Neutrophil (primary cell): ENCODE measurements around the gene SERPINC1.

Source experiments
- H3K27ac ChIP-seq: fragments of 200-600 bp; sonication (generic); 2 replicates; pipeline ENCODE4 v1.5.1; 2016; ENCODE audit warnings: mild to moderate bottlenecking, moderate library complexity
- H3K27me3 ChIP-seq: fragments of 200-600 bp; sonication (generic); 2 replicates; pipeline ENCODE4 v1.6.0; 2016; ENCODE audit warnings: mild to moderate bottlenecking
- H3K36me3 ChIP-seq: fragments of 200-600 bp; sonication (generic); 2 replicates; pipeline ENCODE4 v1.5.1; 2017
- H3K4me1 ChIP-seq, 2 experiments: fragments of 200-600 bp in 1 of 2; sonication (generic) in 1 of 2; 1 replicate in 1 of 2; 2 replicates in 1 of 2; pipeline versions ENCODE4 v1.5.1 to v1.6.1; 2013 to 2016; ENCODE audit warnings: low read depth in 1 of 2, low read length in 1 of 2, mild to moderate bottlenecking in 1 of 2, moderate library complexity in 1 of 2; ENCODE audit not compliant: control insufficient read depth in 1 of 2, insufficient read depth in 1 of 2
- H3K4me3 ChIP-seq, 2 experiments: fragments of 200-600 bp in 1 of 2; sonication (generic) in 1 of 2; 1 replicate in 1 of 2; 2 replicates in 1 of 2; pipeline ENCODE4 v1.5.1; 2013 to 2016; ENCODE audit warnings: low read depth in 1 of 2, low read length in 1 of 2, mild to moderate bottlenecking in 1 of 2, moderate library complexity in 1 of 2
- H3K9me3 ChIP-seq: fragments of 200-600 bp; sonication (generic); 2 replicates; pipeline ENCODE4 v1.5.1; 2016
- TF ChIP-seq, protein P1 (sequence below): fragments of 200-600 bp; sonication (generic); IDR thresholded peaks from 2 replicates; pipeline ENCODE4 v1.5.1; 2016; ENCODE audit warnings: antibody characterized with exemption

Gene SERPINC1

DNA sequence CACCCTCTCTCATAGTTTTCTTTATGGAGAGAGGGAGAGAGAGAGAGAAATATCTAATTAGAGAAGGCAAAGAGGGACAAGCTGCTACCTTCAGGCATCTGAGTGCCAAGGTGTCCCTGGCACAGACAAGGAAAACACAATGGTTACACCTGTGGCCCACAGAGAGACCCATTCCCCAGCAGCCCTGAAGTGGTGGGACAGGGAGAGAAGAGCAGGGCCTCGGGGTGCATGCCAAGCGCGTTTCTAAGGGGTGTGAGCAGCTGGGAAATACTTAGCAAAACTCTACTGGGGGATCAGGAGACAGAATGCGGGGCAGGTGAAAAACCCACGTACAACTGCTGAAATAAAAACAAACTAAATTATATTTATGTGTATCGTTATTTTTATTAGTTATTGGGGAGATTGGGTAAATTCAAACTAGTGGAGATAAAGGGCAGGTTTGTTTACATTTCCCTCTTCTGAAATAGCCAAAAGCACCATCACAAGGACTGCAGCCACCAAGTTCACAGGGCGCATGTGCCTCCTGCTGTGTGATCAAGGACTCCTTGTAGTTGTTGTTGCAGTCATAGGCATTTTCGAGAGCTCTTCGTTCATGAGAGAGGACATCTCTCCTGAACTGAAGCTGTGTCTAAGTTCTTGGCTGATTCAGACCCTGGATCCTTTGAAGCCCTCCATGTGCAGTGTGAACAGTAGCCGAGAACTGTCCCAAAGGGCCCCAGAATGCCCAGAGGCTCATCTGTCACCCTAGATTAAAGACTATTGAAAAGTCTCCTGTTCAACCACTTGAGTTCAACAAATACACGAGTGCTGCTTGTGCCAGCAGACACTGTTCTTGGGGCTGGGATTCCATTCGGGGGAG is 737 bp upstream of the SERPINC1 start:
- TF ChIP-seq, protein P1, sequence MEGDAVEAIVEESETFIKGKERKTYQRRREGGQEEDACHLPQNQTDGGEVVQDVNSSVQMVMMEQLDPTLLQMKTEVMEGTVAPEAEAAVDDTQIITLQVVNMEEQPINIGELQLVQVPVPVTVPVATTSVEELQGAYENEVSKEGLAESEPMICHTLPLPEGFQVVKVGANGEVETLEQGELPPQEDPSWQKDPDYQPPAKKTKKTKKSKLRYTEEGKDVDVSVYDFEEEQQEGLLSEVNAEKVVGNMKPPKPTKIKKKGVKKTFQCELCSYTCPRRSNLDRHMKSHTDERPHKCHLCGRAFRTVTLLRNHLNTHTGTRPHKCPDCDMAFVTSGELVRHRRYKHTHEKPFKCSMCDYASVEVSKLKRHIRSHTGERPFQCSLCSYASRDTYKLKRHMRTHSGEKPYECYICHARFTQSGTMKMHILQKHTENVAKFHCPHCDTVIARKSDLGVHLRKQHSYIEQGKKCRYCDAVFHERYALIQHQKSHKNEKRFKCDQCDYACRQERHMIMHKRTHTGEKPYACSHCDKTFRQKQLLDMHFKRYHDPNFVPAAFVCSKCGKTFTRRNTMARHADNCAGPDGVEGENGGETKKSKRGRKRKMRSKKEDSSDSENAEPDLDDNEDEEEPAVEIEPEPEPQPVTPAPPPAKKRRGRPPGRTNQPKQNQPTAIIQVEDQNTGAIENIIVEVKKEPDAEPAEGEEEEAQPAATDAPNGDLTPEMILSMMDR: no peak
- Histone ChIP-seq H3K9me3 (no peaks in the 10 kb centered on the region), H3K27me3 (no peaks in the 10 kb centered on the region), H3K36me3 (no peaks in the 10 kb centered on the region), H3K4me3 (no peak overlapping the region), H3K4me1 (no peaks in the 10 kb centered on the region), H3K27ac (no peak overlapping the region)

GRCh38 chr1:173916667-173917066 is 460 bp downstream of the SERPINC1 start:
- H3K27me3 ChIP-seq: no peaks in the 10 kb centered on the region
- H3K4me3 ChIP-seq: no peak overlapping the region
- no peaks in the 10 kb centered on the region for H3K36me3 ChIP-seq
- no peaks in the 10 kb centered on the region for H3K4me1 ChIP-seq
- H3K27ac ChIP-seq: no peak overlapping the region
- H3K9me3 ChIP-seq: no peaks in the 10 kb centered on the region
- TF ChIP-seq, protein P1: no peak

DNA sequence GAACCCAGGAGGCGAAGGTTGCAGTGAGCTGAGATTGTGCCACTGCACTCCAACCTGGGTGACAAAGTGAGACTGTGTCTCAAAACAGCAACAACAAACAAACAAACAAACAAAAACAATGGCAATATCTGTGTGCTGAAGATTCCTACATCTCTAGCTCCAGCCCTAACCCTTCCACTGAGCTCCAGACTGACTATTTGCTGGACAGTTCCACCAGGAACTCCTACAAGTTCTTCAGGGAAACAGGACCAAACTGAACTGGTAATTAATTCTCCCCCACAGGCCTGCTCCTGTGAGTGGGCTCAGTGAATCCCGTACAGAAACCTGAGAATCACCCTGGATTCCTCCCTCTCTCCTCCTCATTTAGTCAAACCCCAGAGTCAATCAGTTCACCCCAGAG is 1.5 kb downstream of the SERPINC1 start:
- no peak overlapping the region for H3K27ac ChIP-seq
- H3K4me1 ChIP-seq: no peaks in the 10 kb centered on the region
- TF ChIP-seq, protein P1: no peak
- no peaks in the 10 kb centered on the region for H3K27me3 ChIP-seq
- H3K9me3 ChIP-seq: no peaks in the 10 kb centered on the region
- no peak overlapping the region for H3K4me3 ChIP-seq
- H3K36me3 ChIP-seq: no peaks in the 10 kb centered on the region

DNA sequence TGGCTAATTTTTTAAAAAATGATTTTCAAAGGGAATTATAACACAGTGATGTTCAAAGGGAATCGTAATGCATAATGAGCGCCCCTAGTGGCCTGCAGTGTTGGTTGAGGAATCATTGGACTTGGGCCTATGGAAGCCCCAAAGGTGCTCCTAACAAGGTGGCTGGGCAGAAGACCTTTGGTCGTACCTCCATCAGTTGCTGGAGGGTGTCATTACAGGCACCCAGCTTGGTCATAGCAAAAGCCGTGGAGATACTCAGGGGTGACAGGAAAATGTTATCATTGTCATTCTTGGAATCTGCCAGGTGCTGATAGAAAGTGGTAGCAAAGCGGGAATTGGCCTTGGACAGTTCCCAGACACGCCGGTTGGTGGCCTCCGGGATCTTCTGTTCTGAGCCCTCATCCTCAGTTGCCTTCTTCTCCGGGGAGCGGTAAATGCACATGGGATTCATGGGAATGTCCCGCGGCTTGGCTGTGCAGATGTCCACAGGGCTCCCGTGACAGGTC is 2.7 kb downstream of the SERPINC1 start:
- Histone ChIP-seq H3K4me3 (no peak overlapping the region), H3K4me1 (no peaks in the 10 kb centered on the region), H3K27ac (no peak overlapping the region), H3K27me3 (no peaks in the 10 kb centered on the region), H3K9me3 (no peaks in the 10 kb centered on the region), H3K36me3 (no peaks in the 10 kb centered on the region)
- TF ChIP-seq, protein P1: peak; percentile 45

DNA sequence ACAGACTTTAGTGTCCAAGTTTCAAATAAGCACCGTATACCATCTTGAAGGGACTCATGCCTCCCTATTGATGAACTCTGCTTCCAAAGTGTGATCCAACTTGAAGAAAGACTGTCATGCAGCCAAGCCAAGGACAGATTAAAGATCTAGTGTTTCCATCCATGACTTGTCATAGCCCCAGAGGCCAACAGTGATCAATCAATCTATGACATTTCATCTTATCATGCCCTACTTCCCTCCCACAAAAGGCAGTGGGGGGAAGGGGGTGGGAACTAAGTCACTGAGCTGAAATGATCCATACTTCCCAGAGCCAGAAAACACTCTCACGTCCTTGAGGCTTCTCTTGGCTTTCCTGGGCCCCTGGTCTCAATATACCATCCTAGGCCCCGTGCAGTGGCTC is 4.0 kb downstream of the SERPINC1 start:
- no peaks in the 10 kb centered on the region for H3K9me3 ChIP-seq
- TF ChIP-seq, protein P1: no peak
- no peak overlapping the region for H3K27ac ChIP-seq
- H3K27me3 ChIP-seq: no peaks in the 10 kb centered on the region
- no peaks in the 10 kb centered on the region for H3K36me3 ChIP-seq
- no peaks in the 10 kb centered on the region for H3K4me1 ChIP-seq
- no peak overlapping the region for H3K4me3 ChIP-seq
